Ovary (tissue), 9 donors: ENCODE measurements around the gene SIL1. TPM values are rescaled to one million over a fixed set of nuclear protein-coding genes. Genes with fewer than 3 reads are reported as not detected.

Experiments
- DNase-seq, 5 donors: peaks; one replicate each; pipeline ENCODE4 v3.0.0-alpha.2; 2019 to 2020
- H3K27ac ChIP-seq, 2 donors: fragments of 200-600 bp; one replicate each; pipeline versions ENCODE4 v1.5.1 to v1.8.0; 2019 to 2022
- H3K27me3 ChIP-seq: fragments of 200-600 bp; one replicate; pipeline ENCODE4 v1.8.0; 2022
- H3K36me3 ChIP-seq: fragments of 200-600 bp; sonication (generic); one replicate; pipeline ENCODE4 v1.5.1; 2019
- H3K4me1 ChIP-seq: one replicate; pipeline ENCODE4 v1.8.1; 2013; ENCODE audit warnings: mild to moderate bottlenecking, moderate library complexity; ENCODE audit not compliant: insufficient read depth
- H3K4me3 ChIP-seq: fragments of 200-600 bp; sonication (generic); one replicate; pipeline ENCODE4 v1.5.1; 2017
- H3K9me3 ChIP-seq, 2 donors: fragments of 200-600 bp in 1 of 2; sonication (generic) in 1 of 2; one replicate each; pipeline versions ENCODE4 v1.5.1 to v1.8.1; 2013 to 2019; ENCODE audit warnings: mild to moderate bottlenecking in 1 of 2, moderate library complexity in 1 of 2
- EP300 ChIP-seq: sonication (generic); formaldehyde crosslinking; IDR thresholded peaks from one replicate; pipeline ENCODE4 v1.6.1; 2017; ENCODE audit warnings: antibody characterized with exemption
- POLR2A ChIP-seq: fragments of 450-650 bp; IDR thresholded peaks from one replicate; pipeline ENCODE4 v1.6.1; 2017; ENCODE audit warnings: antibody characterized with exemption, mild to moderate bottlenecking, moderate library complexity
- WGBS, 3 donors: extraction: QIAGEN DNeasy Blood & Tissue Kit in 1 of 3; methylation state at CpG; one replicate each; pipeline versions ENCODE4 v1.1.5 to v1.1.7; 2013 to 2017; 5-methylcytosine and 5-hydroxymethylcytosine counted together
- intact Hi-C, 4 donors: fragments of 100-400 bp; cut with DNase I; formaldehyde crosslinking; loops; one replicate each; pipeline versions ENCODE4 v1.11.0 to v1.15.1; 2022 to 2023
- polyA plus RNA-seq, 2 donors: library from polyadenylated mRNA; stranded (reverse); fragments of 200-250 nt in 1 of 2; fragments of 350-450 nt in 1 of 2; fragmentation: Illumina TruSeq in 1 of 2; extraction: RNeasy Lipid Tissue Mini Kit (QIAGEN cat#74804) in 1 of 2; gene quantifications; one replicate each; pipeline ENCODE4 v1.2.3, GENCODE V29; 2013 to 2014
- total RNA-seq, 7 donors: library from RNA; depleted of rRNA in 2 of 7; stranded (reverse); fragments of >200 nt in 2 of 7; fragmentation: NEBNext Ultra II Directional in 3 of 7; extraction: Animal tissue kit (Norgen Biotek cat#: 25700) in 3 of 7; gene quantifications; one replicate each; pipeline versions ENCODE4 v1.1.0 to v1.2.4, GENCODE V29; 2016 to 2023
- TF ChIP-seq, protein P1 (sequence below), 3 donors: fragments of 450-650 bp in 2 of 3; fragments of 200-600 bp in 1 of 3; IDR thresholded peaks; one replicate each; pipeline versions ENCODE4 v1.5.1 to v1.8.0; 2016 to 2022; ENCODE audit warnings: antibody characterized with exemption in 3 of 3, mild to moderate bottlenecking in 1 of 3
- donor health status: DM: no; HTN: no; CAD: no; lungs with moderate emphysema.
- donor health status: DM: no; HTN: no; CAD: no.
- donor health status: Bipolar disorder and iron deficiency.
- donor health status: DM: yes; HTN: yes; CAD: no.
- donor health status: DM: no; HTN: no; CAD: no.
- donor health status: DM: yes; HTN: yes; CAD: no.

The SIL1 gene
- total and polyA plus RNA-seq, 9 donors = 15.7 to 93.0 (median 34.9) TPM

DNA sequence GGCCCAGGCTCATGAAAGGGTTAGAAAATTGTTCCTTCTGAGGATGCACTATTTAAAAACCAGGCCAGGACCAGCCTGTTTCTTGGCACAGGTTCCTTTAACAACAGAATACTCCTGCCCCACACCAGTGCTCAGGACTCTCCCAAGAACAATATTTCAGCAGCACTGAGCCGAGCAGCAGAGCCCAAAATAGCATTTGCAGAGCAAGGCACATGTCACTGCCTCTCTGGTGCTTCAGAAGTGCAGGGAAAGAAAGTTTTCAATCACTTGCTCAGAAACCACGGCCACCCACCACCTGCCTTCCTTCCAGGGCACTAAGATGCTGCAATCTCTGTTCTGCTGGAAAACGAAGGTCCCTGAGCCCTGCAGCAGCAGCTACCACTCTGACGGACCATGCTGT lies 77.6 kb downstream of the SIL1 start:
- no peak for TF ChIP-seq POLR2A
- no peak for TF ChIP-seq EP300
- TF ChIP-seq, protein P1, sequence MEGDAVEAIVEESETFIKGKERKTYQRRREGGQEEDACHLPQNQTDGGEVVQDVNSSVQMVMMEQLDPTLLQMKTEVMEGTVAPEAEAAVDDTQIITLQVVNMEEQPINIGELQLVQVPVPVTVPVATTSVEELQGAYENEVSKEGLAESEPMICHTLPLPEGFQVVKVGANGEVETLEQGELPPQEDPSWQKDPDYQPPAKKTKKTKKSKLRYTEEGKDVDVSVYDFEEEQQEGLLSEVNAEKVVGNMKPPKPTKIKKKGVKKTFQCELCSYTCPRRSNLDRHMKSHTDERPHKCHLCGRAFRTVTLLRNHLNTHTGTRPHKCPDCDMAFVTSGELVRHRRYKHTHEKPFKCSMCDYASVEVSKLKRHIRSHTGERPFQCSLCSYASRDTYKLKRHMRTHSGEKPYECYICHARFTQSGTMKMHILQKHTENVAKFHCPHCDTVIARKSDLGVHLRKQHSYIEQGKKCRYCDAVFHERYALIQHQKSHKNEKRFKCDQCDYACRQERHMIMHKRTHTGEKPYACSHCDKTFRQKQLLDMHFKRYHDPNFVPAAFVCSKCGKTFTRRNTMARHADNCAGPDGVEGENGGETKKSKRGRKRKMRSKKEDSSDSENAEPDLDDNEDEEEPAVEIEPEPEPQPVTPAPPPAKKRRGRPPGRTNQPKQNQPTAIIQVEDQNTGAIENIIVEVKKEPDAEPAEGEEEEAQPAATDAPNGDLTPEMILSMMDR (IDR thresholded peaks at IDR 0.05) = no peak
- Histone ChIP-seq H3K9me3 (no peaks in the 10 kb centered on the region), H3K36me3 (no peaks in the 10 kb centered on the region), H3K27ac (no peak overlapping the region), H3K4me1 (peaks cover 3% of the 10 kb centered on the region), H3K4me3 (no peak overlapping the region), H3K27me3 (no peaks in the 10 kb centered on the region)
- intact Hi-C loops = no loop called here
- 67 to 72% (median 70%) methylated on average over 4 of the region's 4 CpGs for WGBS, 3 donors
- no peak for DNase-seq

- intact Hi-C loops = no loop called here
- Histone ChIP-seq H3K36me3 (no peaks in the 10 kb centered on the region), H3K4me1 (peaks cover 2% of the 10 kb centered on the region), H3K27me3 (no peaks in the 10 kb centered on the region), H3K4me3 (no peak overlapping the region), H3K9me3 (no peaks in the 10 kb centered on the region), H3K27ac (no peak overlapping the region)
- 91 to 96% (median 94%) methylated on average over 2 of the region's 2 CpGs for WGBS, 3 donors
- DNase-seq = no peak
- TF ChIP-seq EP300 = no peak
- TF ChIP-seq, protein P1 (IDR thresholded peaks at IDR 0.05) = no peak
- no peak for TF ChIP-seq POLR2A
These were observed 79.4 kb downstream of the SIL1 start for GRCh38 chr5:139118804-139119203.

- Histone ChIP-seq H3K9me3 (no peaks in the 10 kb centered on the region), H3K36me3 (no peaks in the 10 kb centered on the region), H3K27me3 (no peaks in the 10 kb centered on the region), H3K4me1 (peaks cover 2% of the 10 kb centered on the region), H3K4me3 (no peak overlapping the region), H3K27ac (no peak overlapping the region)
- TF ChIP-seq EP300 (no peak), POLR2A (no peak)
- TF ChIP-seq, protein P1 (IDR thresholded peaks at IDR 0.05) = no peak
- DNase-seq = no peak
- WGBS, 3 donors = 86 to 100% (median 92%) methylated on average over 2 of the region's 2 CpGs
- intact Hi-C loops = no loop called here
These were observed 80.8 kb downstream of the SIL1 start for GRCh38 chr5:139117342-139117884.

- Histone ChIP-seq H3K4me3 (no peak overlapping the region), H3K27me3 (no peaks in the 10 kb centered on the region), H3K27ac (no peak overlapping the region), H3K36me3 (no peaks in the 10 kb centered on the region), H3K4me1 (peaks cover 2% of the 10 kb centered on the region), H3K9me3 (no peaks in the 10 kb centered on the region)
- no peak for DNase-seq
- 86 to 89% (median 88%) methylated on average over 5 of the region's 5 CpGs for WGBS, 3 donors
- TF ChIP-seq EP300 (no peak), POLR2A (no peak)
- TF ChIP-seq, protein P1 (IDR thresholded peaks at IDR 0.05) = no peak
- intact Hi-C loops = no loop called here
These were observed 82.0 kb downstream of the SIL1 start for GRCh38 chr5:139116100-139116655.
